Endodermal cell (in vitro differentiated cells): ENCODE data around the gene MAGOHB. TPM values are rescaled to one million over a fixed set of nuclear protein-coding genes. Genes with fewer than 3 reads are reported as not detected.

Experiments
- DNase-seq: peaks from one replicate; pipeline ENCODE4 v3.0.0-alpha.2; 2017
- H3K27ac ChIP-seq: 2 replicates; pipeline ENCODE4 v1.5.1; 2013; ENCODE audit warnings: mild to moderate bottlenecking, low read depth, low read length, moderate library complexity
- H3K27me3 ChIP-seq: 2 replicates; pipeline ENCODE4 v1.6.1; 2013; ENCODE audit warnings: mild to moderate bottlenecking, low read length, moderate library complexity; ENCODE audit not compliant: insufficient read depth, control insufficient read depth, poor library complexity, severe bottlenecking
- H3K36me3 ChIP-seq: 2 replicates; pipeline ENCODE4 v1.7.0; 2013; ENCODE audit warnings: mild to moderate bottlenecking, low read length, moderate library complexity; ENCODE audit not compliant: control insufficient read depth, insufficient read depth
- H3K4me1 ChIP-seq: one replicate; pipeline ENCODE4 v1.7.0; 2013; ENCODE audit warnings: low read length; ENCODE audit not compliant: control insufficient read depth, insufficient read depth
- H3K4me3 ChIP-seq: 2 replicates; pipeline ENCODE4 v1.5.1; 2013; ENCODE audit warnings: mild to moderate bottlenecking, low read length, moderate library complexity
- H3K9ac ChIP-seq: 2 replicates; pipeline ENCODE4 v1.6.1; 2013; ENCODE audit warnings: mild to moderate bottlenecking, low read length, moderate library complexity; ENCODE audit not compliant: poor library complexity, severe bottlenecking; ENCODE audit errors: extremely low read depth
- H3K9me3 ChIP-seq: 2 replicates; pipeline ENCODE4 v1.6.1; 2013; ENCODE audit warnings: mild to moderate bottlenecking, low read length, moderate library complexity; ENCODE audit not compliant: control insufficient read depth
- H3K27ac Mint-ChIP-seq: 2 replicates; pipeline ENCODE4 v1.8.0; 2020; ENCODE audit warnings: mixed read lengths
- H3K27me3 Mint-ChIP-seq: 2 replicates; pipeline ENCODE4 v1.8.0; 2021; ENCODE audit warnings: mild to moderate bottlenecking, mixed read lengths; ENCODE audit not compliant: insufficient read depth
- H3K36me3 Mint-ChIP-seq: 2 replicates; pipeline ENCODE4 v1.8.0; 2020; ENCODE audit warnings: low read depth, mixed read lengths
- H3K4me1 Mint-ChIP-seq: 2 replicates; pipeline ENCODE4 v1.8.0; 2020; ENCODE audit warnings: mixed read lengths
- H3K4me3 Mint-ChIP-seq: 2 replicates; pipeline ENCODE4 v1.8.0; 2020; ENCODE audit warnings: mild to moderate bottlenecking, moderate library complexity, mixed read lengths
- H3K9me3 Mint-ChIP-seq: 2 replicates; pipeline ENCODE4 v1.8.0; 2020; ENCODE audit warnings: mild to moderate bottlenecking, mixed read lengths
- CTCF ChIP-seq: fragments of 200-600 bp; sonication (generic); conservative IDR thresholded peaks from 2 replicates; pipeline ENCODE4 v1.5.0; 2021; ENCODE audit warnings: antibody characterized with exemption, mild to moderate bottlenecking
- WGBS, 2 experiments: methylation state at CpG; one replicate each; pipeline versions ENCODE4 v1.1.5 to v1.1.7; 2013; ENCODE audit warnings: missing lambda C conversion rate in 2 of 2, mixed read lengths in 1 of 2; ENCODE audit not compliant: insufficient coverage in 1 of 2, insufficient read length in 1 of 2; 5-methylcytosine and 5-hydroxymethylcytosine counted together
- total RNA-seq, 2 donors: library from RNA; stranded (reverse); fragmentation: NEBNext Ultra II Directional in 1 of 2; extraction: Animal tissue kit (Norgen Biotek cat#: 25700) in 1 of 2; gene quantifications; 2 replicates in 1 of 2; 3 replicates in 1 of 2; pipeline ENCODE4 v1.2.1, GENCODE V29; 2021

Gene MAGOHB
- total RNA-seq, 2 donors from 2014 or later = 53.8 to 75.8 TPM

GRCh38 chr12:10633541-10633940, 20.1 kb upstream of the MAGOHB start:
- Mint-ChIP-seq H3K27ac (no peak overlapping the region), H3K27me3 (no peaks in the 10 kb centered on the region)
- H3K4me1 ChIP-seq = no peaks in the 10 kb centered on the region

GRCh38 chr12:10632226-10632625, 18.8 kb upstream of the MAGOHB start:
- Mint-ChIP-seq H3K9me3 (no peaks in the 10 kb centered on the region), H3K4me3 (no peak overlapping the region), H3K4me1 (peaks cover 12% of the 10 kb centered on the region), H3K36me3 (no peaks in the 10 kb centered on the region), H3K27ac (no peak overlapping the region), H3K27me3 (no peaks in the 10 kb centered on the region)
- no peaks in the 10 kb centered on the region for H3K36me3 ChIP-seq
- H3K4me1 ChIP-seq = no peaks in the 10 kb centered on the region
- H3K27ac ChIP-seq = no peak overlapping the region
- H3K9ac ChIP-seq = no peak overlapping the region
- H3K27me3 ChIP-seq = no peaks in the 10 kb centered on the region
- no peak for DNase-seq
- no peaks in the 10 kb centered on the region for H3K9me3 ChIP-seq
- H3K4me3 ChIP-seq = no peak overlapping the region
- no peak for TF ChIP-seq CTCF

More at GRCh38 chr12:10633541-10633940, 20.1 kb upstream of the MAGOHB start:
- H3K4me1 Mint-ChIP-seq = peaks cover 12% of the 10 kb centered on the region
- H3K4me3 Mint-ChIP-seq = no peak overlapping the region
- no peak for DNase-seq
- 91 to 96% methylated on average over 3 of the region's 3 CpGs for WGBS, 2 experiments
- Histone ChIP-seq H3K27ac (no peak overlapping the region), H3K4me3 (no peak overlapping the region), H3K27me3 (no peaks in the 10 kb centered on the region), H3K9ac (no peak overlapping the region), H3K9me3 (no peaks in the 10 kb centered on the region), H3K36me3 (no peaks in the 10 kb centered on the region)
- no peak for TF ChIP-seq CTCF
- H3K36me3 Mint-ChIP-seq = no peaks in the 10 kb centered on the region
- no peaks in the 10 kb centered on the region for H3K9me3 Mint-ChIP-seq

- H3K36me3 Mint-ChIP-seq = peaks cover 9% of the 10 kb centered on the region
- H3K4me3 Mint-ChIP-seq = no peak overlapping the region
- H3K9me3 Mint-ChIP-seq = peaks cover 2% of the 10 kb centered on the region
- Histone ChIP-seq H3K4me3 (no peak overlapping the region), H3K27me3 (peaks cover 5% of the 10 kb centered on the region), H3K4me1 (no peaks in the 10 kb centered on the region), H3K9ac (no peak overlapping the region), H3K27ac (no peak overlapping the region), H3K36me3 (no peaks in the 10 kb centered on the region), H3K9me3 (no peaks in the 10 kb centered on the region)
- 88 to 93% methylated on average over 3 of the region's 3 CpGs for WGBS, 2 experiments
- H3K27ac Mint-ChIP-seq = no peak overlapping the region
- TF ChIP-seq CTCF = no peak
- no peaks in the 10 kb centered on the region for H3K27me3 Mint-ChIP-seq
- DNase-seq = no peak
- no peaks in the 10 kb centered on the region for H3K4me1 Mint-ChIP-seq
Observed at GRCh38 chr12:10624605-10625004, 11.2 kb upstream of the MAGOHB start.
